ENCODE data around the gene RANBP9. TPM values are rescaled to one million over a fixed set of nuclear protein-coding genes. Genes with fewer than 3 reads are reported as not detected.

The RANBP9 gene
- total and polyA plus RNA-seq, 9 of the 15 experiments (the other 6 are each of a cell fraction or from before 2014, with no cell fraction given) = 27.5 to 130 (median 61.5) TPM

DNA sequence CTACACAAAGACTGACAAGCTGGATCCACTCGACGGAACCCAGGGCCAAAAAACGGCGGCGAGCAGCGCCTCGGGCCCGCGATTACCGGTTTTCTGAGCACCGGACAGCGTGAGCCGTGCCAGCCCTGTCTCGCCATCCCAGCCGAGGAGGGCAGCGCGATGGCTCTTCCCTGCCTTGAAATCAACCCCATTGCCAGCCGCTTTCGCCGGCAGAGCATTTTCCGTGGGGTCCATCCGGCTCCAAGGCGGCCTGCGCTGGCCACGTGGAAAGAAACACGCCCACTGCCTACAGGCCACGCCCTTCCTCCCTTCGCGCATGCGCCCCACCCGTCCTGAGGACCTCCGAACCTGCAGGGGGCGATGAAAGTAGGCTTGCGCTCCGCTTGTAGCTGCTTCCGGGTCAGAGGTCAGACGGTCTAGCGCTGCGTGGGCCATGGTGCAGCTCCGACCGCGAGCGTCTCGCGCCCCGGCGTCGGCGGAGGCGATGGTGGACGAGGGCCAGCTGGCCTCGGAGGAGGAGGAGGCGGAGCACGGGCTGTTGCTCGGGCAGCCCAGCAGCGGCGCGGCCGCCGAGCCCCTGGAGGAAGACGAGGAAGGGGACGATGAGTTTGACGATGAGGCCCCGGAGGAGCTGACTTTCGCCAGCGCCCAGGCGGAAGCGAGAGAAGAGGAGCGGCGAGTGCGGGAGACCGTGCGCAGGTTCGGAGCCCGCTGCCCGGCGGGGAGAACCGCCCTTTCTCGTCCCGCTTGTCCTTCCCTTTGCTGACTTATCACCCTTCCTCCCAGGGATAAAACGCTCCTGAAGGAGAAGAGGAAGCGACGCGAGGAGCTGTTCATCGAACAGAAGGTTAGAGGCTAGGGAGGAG, 96.5 kb downstream of the RANBP9 start, which contains the start of gene NOL7 (continued):
- TF ChIP-seq, protein P1, sequence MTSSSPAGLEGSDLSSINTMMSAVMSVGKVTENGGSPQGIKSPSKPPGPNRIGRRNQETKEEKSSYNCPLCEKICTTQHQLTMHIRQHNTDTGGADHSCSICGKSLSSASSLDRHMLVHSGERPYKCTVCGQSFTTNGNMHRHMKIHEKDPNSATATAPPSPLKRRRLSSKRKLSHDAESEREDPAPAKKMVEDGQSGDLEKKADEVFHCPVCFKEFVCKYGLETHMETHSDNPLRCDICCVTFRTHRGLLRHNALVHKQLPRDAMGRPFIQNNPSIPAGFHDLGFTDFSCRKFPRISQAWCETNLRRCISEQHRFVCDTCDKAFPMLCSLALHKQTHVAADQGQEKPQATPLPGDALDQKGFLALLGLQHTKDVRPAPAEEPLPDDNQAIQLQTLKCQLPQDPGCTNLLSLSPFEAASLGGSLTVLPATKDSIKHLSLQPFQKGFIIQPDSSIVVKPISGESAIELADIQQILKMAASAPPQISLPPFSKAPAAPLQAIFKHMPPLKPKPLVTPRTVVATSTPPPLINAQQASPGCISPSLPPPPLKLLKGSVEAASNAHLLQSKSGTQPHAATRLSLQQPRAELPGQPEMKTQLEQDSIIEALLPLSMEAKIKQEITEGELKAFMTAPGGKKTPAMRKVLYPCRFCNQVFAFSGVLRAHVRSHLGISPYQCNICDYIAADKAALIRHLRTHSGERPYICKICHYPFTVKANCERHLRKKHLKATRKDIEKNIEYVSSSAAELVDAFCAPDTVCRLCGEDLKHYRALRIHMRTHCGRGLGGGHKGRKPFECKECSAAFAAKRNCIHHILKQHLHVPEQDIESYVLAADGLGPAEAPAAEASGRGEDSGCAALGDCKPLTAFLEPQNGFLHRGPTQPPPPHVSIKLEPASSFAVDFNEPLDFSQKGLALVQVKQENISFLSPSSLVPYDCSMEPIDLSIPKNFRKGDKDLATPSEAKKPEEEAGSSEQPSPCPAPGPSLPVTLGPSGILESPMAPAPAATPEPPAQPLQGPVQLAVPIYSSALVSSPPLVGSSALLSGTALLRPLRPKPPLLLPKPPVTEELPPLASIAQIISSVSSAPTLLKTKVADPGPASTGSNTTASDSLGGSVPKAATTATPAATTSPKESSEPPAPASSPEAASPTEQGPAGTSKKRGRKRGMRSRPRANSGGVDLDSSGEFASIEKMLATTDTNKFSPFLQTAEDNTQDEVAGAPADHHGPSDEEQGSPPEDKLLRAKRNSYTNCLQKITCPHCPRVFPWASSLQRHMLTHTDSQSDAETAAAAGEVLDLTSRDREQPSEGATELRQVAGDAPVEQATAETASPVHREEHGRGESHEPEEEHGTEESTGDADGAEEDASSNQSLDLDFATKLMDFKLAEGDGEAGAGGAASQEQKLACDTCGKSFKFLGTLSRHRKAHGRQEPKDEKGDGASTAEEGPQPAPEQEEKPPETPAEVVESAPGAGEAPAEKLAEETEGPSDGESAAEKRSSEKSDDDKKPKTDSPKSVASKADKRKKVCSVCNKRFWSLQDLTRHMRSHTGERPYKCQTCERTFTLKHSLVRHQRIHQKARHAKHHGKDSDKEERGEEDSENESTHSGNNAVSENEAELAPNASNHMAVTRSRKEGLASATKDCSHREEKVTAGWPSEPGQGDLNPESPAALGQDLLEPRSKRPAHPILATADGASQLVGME (CRISPR knock-in tag; IDR thresholded peaks at IDR 0.05) = 0 out of 2 replicates have a peak, but pooled peaks have one; percentile 42
- no peak for TF ChIP-seq RUNX1 (IDR thresholded peaks at IDR 0.05; ENCODE audit: low read depth)
- no peak for TF ChIP-seq ZKSCAN3 (CRISPR knock-in tag; IDR thresholded peaks at IDR 0.05)
- TF ChIP-seq SMARCA5 (IDR thresholded peaks at IDR 0.05) = no peak
- TF ChIP-seq BMI1 (IDR thresholded peaks at IDR 0.05; ENCODE audit: low read length) = no peak
- no peak for TF ChIP-seq MEF2D (tag; conservative IDR thresholded peaks at IDR 0.05; ENCODE audit: low read depth)
- TF ChIP-seq GTF2E2 (tag; IDR thresholded peaks at IDR 0.05) = peak; percentile 86
- TF ChIP-seq, protein P2, sequence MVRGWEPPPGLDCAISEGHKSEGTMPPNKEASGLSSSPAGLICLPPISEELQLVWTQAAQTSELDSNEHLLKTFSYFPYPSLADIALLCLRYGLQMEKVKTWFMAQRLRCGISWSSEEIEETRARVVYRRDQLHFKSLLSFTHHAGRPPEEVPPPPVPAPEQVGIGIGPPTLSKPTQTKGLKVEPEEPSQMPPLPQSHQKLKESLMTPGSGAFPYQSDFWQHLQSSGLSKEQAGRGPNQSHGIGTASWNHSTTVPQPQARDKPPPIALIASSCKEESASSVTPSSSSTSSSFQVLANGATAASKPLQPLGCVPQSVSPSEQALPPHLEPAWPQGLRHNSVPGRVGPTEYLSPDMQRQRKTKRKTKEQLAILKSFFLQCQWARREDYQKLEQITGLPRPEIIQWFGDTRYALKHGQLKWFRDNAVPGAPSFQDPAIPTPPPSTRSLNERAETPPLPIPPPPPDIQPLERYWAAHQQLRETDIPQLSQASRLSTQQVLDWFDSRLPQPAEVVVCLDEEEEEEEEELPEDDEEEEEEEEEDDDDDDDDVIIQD (CRISPR knock-in tag; IDR thresholded peaks at IDR 0.05) = no peak
- TF ChIP-seq EWSR1 (IDR thresholded peaks at IDR 0.05; ENCODE audit: borderline replicate concordance, low read depth, partially characterized antibody) = no peak
- TF ChIP-seq POLR2G (IDR thresholded peaks at IDR 0.05; ENCODE audit: low read depth, low read length) = peak; percentile 98
- TF ChIP-seq ZNF408 (CRISPR knock-in tag; IDR thresholded peaks at IDR 0.05; ENCODE audit: low read depth) = no peak
- TF ChIP-seq, protein P3, sequence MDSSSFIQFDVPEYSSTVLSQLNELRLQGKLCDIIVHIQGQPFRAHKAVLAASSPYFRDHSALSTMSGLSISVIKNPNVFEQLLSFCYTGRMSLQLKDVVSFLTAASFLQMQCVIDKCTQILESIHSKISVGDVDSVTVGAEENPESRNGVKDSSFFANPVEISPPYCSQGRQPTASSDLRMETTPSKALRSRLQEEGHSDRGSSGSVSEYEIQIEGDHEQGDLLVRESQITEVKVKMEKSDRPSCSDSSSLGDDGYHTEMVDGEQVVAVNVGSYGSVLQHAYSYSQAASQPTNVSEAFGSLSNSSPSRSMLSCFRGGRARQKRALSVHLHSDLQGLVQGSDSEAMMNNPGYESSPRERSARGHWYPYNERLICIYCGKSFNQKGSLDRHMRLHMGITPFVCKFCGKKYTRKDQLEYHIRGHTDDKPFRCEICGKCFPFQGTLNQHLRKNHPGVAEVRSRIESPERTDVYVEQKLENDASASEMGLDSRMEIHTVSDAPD (CRISPR knock-in tag; IDR thresholded peaks at IDR 0.05) = no peak
- peak; percentile 9 to 10; a peak in 1 of 4 replicates for TF ChIP-seq SRF (CRISPR knock-in tag; IDR thresholded peaks at IDR 0.05)
- no peak for TF ChIP-seq TCFL5 (CRISPR knock-in tag; conservative IDR thresholded peaks at IDR 0.05)
- peak; percentile 100 for TF ChIP-seq EP400 (IDR thresholded peaks at IDR 0.05)
- TF ChIP-seq, protein P4, sequence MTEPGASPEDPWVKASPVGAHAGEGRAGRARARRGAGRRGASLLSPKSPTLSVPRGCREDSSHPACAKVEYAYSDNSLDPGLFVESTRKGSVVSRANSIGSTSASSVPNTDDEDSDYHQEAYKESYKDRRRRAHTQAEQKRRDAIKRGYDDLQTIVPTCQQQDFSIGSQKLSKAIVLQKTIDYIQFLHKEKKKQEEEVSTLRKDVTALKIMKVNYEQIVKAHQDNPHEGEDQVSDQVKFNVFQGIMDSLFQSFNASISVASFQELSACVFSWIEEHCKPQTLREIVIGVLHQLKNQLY (CRISPR knock-in tag; conservative IDR thresholded peaks at IDR 0.05) = peak in 1 of 2 experiments; percentile 81; a peak in 1 of 4 replicates
- TF ChIP-seq TAF1 (IDR thresholded peaks at IDR 0.05; ENCODE audit: control insufficient read depth, extremely low read depth, insufficient read depth, low read length, severe bottlenecking) = peak; percentile 100

Measured in K562 (cell line).